ENCODE data around the gene PEF1.

DNA sequence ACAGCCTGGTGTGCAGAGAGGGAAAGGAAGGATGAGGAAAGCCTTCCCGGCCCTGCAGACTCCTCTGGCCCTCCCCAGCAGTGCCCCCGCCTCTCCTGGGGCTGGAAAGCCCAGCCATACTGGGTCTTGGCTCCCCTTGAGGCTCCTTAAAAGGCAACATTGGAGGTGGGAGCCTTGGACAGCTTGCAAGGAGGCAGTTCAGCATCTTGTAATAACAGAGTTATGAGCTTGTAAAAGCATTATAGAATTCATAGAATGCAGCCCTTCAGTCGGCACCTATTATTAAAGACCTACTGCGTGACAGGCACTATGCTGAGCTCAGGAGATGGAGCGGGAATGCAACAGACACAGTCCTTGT, 64.2 kb downstream of the PEF1 start:
- TF ChIP-seq, protein P1, sequence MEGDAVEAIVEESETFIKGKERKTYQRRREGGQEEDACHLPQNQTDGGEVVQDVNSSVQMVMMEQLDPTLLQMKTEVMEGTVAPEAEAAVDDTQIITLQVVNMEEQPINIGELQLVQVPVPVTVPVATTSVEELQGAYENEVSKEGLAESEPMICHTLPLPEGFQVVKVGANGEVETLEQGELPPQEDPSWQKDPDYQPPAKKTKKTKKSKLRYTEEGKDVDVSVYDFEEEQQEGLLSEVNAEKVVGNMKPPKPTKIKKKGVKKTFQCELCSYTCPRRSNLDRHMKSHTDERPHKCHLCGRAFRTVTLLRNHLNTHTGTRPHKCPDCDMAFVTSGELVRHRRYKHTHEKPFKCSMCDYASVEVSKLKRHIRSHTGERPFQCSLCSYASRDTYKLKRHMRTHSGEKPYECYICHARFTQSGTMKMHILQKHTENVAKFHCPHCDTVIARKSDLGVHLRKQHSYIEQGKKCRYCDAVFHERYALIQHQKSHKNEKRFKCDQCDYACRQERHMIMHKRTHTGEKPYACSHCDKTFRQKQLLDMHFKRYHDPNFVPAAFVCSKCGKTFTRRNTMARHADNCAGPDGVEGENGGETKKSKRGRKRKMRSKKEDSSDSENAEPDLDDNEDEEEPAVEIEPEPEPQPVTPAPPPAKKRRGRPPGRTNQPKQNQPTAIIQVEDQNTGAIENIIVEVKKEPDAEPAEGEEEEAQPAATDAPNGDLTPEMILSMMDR (IDR thresholded peaks at IDR 0.05; ENCODE audit: insufficient read depth, low read depth, low read length): no peak
- TF ChIP-seq EZH2 (IDR thresholded peaks at IDR 0.05; ENCODE audit: insufficient read depth, low read length): no peak
